ENCODE measurements around the gene RRP36.

- no peak for TF ChIP-seq CTCF (IDR thresholded peaks at IDR 0.05; ENCODE audit: low read length)
- no peak for TF ChIP-seq EZH2 (IDR thresholded peaks at IDR 0.05; ENCODE audit: borderline replicate concordance, low read length)
Measured at GRCh38 chr6:43036712-43037111, 15.3 kb downstream of the RRP36 start.

Measured in OCI-LY1 (cell line).